ENCODE results near the gene DELE1. TPM values are rescaled to one million over a fixed set of nuclear protein-coding genes. Genes with fewer than 3 reads are reported as not detected.

The DELE1 gene
- total RNA-seq, 1 experiment from 2014 or later, result 55.7 TPM

Other genes starting within 250 kb of the DELE1 start
- 4.6 and 4.8 TPM in 2 replicates for gene ARAP3, start 241.6 kb upstream of the DELE1 start, total RNA-seq (2014; rRNA removed; shearing (Covaris generic))
- 4.0 and 4.4 TPM in 2 replicates for gene PCDH1, start 45.5 kb upstream of the DELE1 start, total RNA-seq (2014; rRNA removed; shearing (Covaris generic))
- 0.14 and 0.17 TPM in 2 replicates for gene PCDH12, start 34.3 kb downstream of the DELE1 start, total RNA-seq (2014; rRNA removed; shearing (Covaris generic))
- 66.0 and 87.1 TPM in 2 replicates for gene RNF14, start 45.2 kb downstream of the DELE1 start, total RNA-seq (2014; rRNA removed; shearing (Covaris generic))
- gene GNPDA1, start 89.2 kb downstream of the DELE1 start, total RNA-seq (2014; rRNA removed; shearing (Covaris generic)), result 77.4 and 93.7 TPM in 2 replicates
- 45.7 and 72.5 TPM in 2 replicates for gene NDFIP1, start 184.9 kb downstream of the DELE1 start, total RNA-seq (2014; rRNA removed; shearing (Covaris generic))

All from HT1080 (cell line).